WTC11 (cell line): Measurements from ENCODE around the gene GUCD1. TPM values are rescaled to one million over a fixed set of nuclear protein-coding genes. Genes with fewer than 3 reads are reported as not detected.

Source experiments
- ATAC-seq: fragments of 200-7000 bp; cut with Tn5 transposase; 2 replicates; pipeline ENCODE4 v1.10.0; 2021; ENCODE audit warnings: mild to moderate bottlenecking, moderate library complexity
- CTCF ChIA-PET: fragments of 300-600 bp; sonication (Branson Sonifier 250); formaldehyde crosslinking; loops from one replicate; lab custom pipeline; 2021; ENCODE audit warnings: antibody characterized with exemption; lab: Charles Lee
- POLR2A ChIA-PET: fragments of 350-600 bp; sonication (Branson Sonifier 250); formaldehyde crosslinking; loops from one replicate; lab custom pipeline; 2021; ENCODE audit warnings: antibody characterized with exemption; lab: Charles Lee
- DNase-seq: peaks from one replicate; pipeline ENCODE4 v3.0.0; 2021; ENCODE audit warnings: low spot score
- H3K27ac Mint-ChIP-seq: 2 replicates; pipeline ENCODE4 v1.8.0; 2021; ENCODE audit warnings: mixed read lengths
- H3K27me3 Mint-ChIP-seq: 2 replicates; pipeline ENCODE4 v1.8.0; 2021; ENCODE audit warnings: low read depth, mild to moderate bottlenecking, moderate library complexity, mixed read lengths
- H3K36me3 Mint-ChIP-seq: 2 replicates; pipeline ENCODE4 v1.8.0; 2021; ENCODE audit warnings: mixed read lengths
- H3K4me1 Mint-ChIP-seq: 2 replicates; pipeline ENCODE4 v1.8.0; 2022; ENCODE audit warnings: mixed read lengths
- H3K4me3 Mint-ChIP-seq: 2 replicates; pipeline ENCODE4 v1.8.0; 2021; ENCODE audit warnings: mild to moderate bottlenecking, moderate library complexity, mixed read lengths
- H3K9me3 Mint-ChIP-seq: 2 replicates; pipeline ENCODE4 v1.8.0; 2021; ENCODE audit warnings: mixed read lengths
- AFF4 ChIP-seq: sonication (generic); formaldehyde crosslinking; IDR thresholded peaks from 2 replicates; pipeline ENCODE4 v1.8.1; 2023; ENCODE audit warnings: mild to moderate bottlenecking, missing genetic modification reagents, borderline replicate concordance
- AR ChIP-seq: fragments of 250-450 bp; sonication (Bioruptor Pico); IDR thresholded peaks from 2 replicates; pipeline ENCODE4 v1.9.0; 2021; ENCODE audit warnings: mild to moderate bottlenecking
- ATF6 ChIP-seq: sonication (generic); formaldehyde crosslinking; IDR thresholded peaks from 2 replicates; pipeline ENCODE4 v1.8.1; 2023; ENCODE audit warnings: mild to moderate bottlenecking, missing genetic modification reagents
- CBFB ChIP-seq: sonication (generic); formaldehyde crosslinking; IDR thresholded peaks from 2 replicates; pipeline ENCODE4 v1.8.1; 2022; ENCODE audit warnings: mild to moderate bottlenecking, low read depth, missing genetic modification reagents
- FOXP1 ChIP-seq: sonication (generic); formaldehyde crosslinking; IDR thresholded peaks from 2 replicates; pipeline ENCODE4 v1.8.0; 2022; ENCODE audit warnings: missing genetic modification reagents, mild to moderate bottlenecking, moderate library complexity, borderline replicate concordance
- GRHL2 ChIP-seq: fragments of 250-450 bp; sonication (Bioruptor Pico); IDR thresholded peaks from 2 replicates; pipeline ENCODE4 v1.8.0; 2022; ENCODE audit warnings: mild to moderate bottlenecking, moderate library complexity; ENCODE audit not compliant: insufficient replicate concordance, severe bottlenecking
- RORB ChIP-seq: fragments of 250-450 bp; sonication (Bioruptor Pico); IDR thresholded peaks from 2 replicates; pipeline ENCODE4 v1.9.0; 2021; ENCODE audit warnings: mild to moderate bottlenecking
- SMAD3 ChIP-seq: sonication (generic); formaldehyde crosslinking; IDR thresholded peaks from 2 replicates; pipeline ENCODE4 v1.8.0; 2022; ENCODE audit warnings: missing genetic modification reagents, mild to moderate bottlenecking, borderline replicate concordance
- TCF7 ChIP-seq: sonication (generic); formaldehyde crosslinking; IDR thresholded peaks from 2 replicates; pipeline ENCODE4 v1.8.0; 2022; ENCODE audit warnings: mild to moderate bottlenecking, low read depth, missing genetic modification reagents, moderate library complexity
- ZBTB21 ChIP-seq: sonication (generic); formaldehyde crosslinking; IDR thresholded peaks from 2 replicates; pipeline ENCODE4 v1.8.1; 2023; ENCODE audit warnings: mild to moderate bottlenecking, missing genetic modification reagents, borderline replicate concordance
- ZNF219 ChIP-seq: sonication (generic); formaldehyde crosslinking; IDR thresholded peaks from 2 replicates; pipeline ENCODE4 v1.8.0; 2023; ENCODE audit warnings: missing genetic modification reagents, mild to moderate bottlenecking, borderline replicate concordance
- ZNF423 ChIP-seq: fragments of 250-450 bp; sonication (Bioruptor Pico); IDR thresholded peaks from 2 replicates; pipeline ENCODE4 v2.1.2; 2022; ENCODE audit warnings: mild to moderate bottlenecking, moderate library complexity
- ZNF512 ChIP-seq: sonication (generic); formaldehyde crosslinking; IDR thresholded peaks from 2 replicates; pipeline ENCODE4 v1.8.1; 2022; ENCODE audit warnings: missing genetic modification reagents, borderline replicate concordance
- total RNA-seq: library from RNA; stranded (reverse); gene quantifications from 3 replicates; pipeline ENCODE4 v1.2.3, GENCODE V29; 2021
- TF ChIP-seq, protein P1 (sequence below): sonication (generic); formaldehyde crosslinking; conservative IDR thresholded peaks from 2 replicates; pipeline ENCODE4 v1.8.1; 2023; ENCODE audit warnings: mild to moderate bottlenecking, low read depth, missing genetic modification reagents, moderate library complexity
- TF ChIP-seq, protein P2 (sequence below): sonication (generic); formaldehyde crosslinking; IDR thresholded peaks from 2 replicates; pipeline ENCODE4 v1.8.1; 2022; ENCODE audit warnings: mild to moderate bottlenecking, missing genetic modification reagents, moderate library complexity, borderline replicate concordance
- TF ChIP-seq, protein P3 (sequence below): sonication (generic); formaldehyde crosslinking; IDR thresholded peaks from 2 replicates; pipeline ENCODE4 v1.8.0; 2022; ENCODE audit warnings: mild to moderate bottlenecking, missing genetic modification reagents

GUCD1 gene
- total RNA-seq, 1 experiment from 2014 or later, result 105 TPM

- H3K4me3 Mint-ChIP-seq, result no peak overlapping the region
- POLR2A ChIA-PET, result no interaction called here
- 0 out of 2 replicates have a peak overlapping the region, but pooled peaks have one; percentile 20 for H3K27ac Mint-ChIP-seq
- TF ChIP-seq TCF7 (CRISPR knock-in tag) (no peak), ZNF423 (CRISPR knock-in tag) (0 out of 2 replicates have a peak, but pooled peaks have one; percentile 15)
- TF ChIP-seq, all 79 proteins: peak for 1
- no peak for DNase-seq
- peaks cover 5% of the 10 kb centered on the region for H3K4me1 Mint-ChIP-seq
- peak; percentile 21; the same call in 1 of the 2 replicates for ATAC-seq
- H3K9me3 Mint-ChIP-seq, result no peaks in the 10 kb centered on the region
- CTCF ChIA-PET, result interaction anchor here (0.6 to 12.0 kb wide), 3 partner anchors 9 to 75 kb away, joined by 3 to 271 read pairs (median 3); partner anchors contain the start of gene ADORA2A
- H3K36me3 Mint-ChIP-seq, result no peaks in the 10 kb centered on the region
- peaks cover 26% of the 10 kb centered on the region for H3K27me3 Mint-ChIP-seq
Observed at GRCh38 chr22:24500277-24500820, 54.6 kb downstream of the GUCD1 start.

GRCh38 chr22:24499706-24500276 lies 55.1 kb downstream of the GUCD1 start:
- Mint-ChIP-seq H3K36me3 (no peaks in the 10 kb centered on the region; the same call in 1 of the 2 replicates), H3K27ac (no peak overlapping the region), H3K4me1 (peaks cover 5% of the 10 kb centered on the region), H3K27me3 (peaks cover 32% of the 10 kb centered on the region), H3K4me3 (no peak overlapping the region), H3K9me3 (peaks cover 5% of the 10 kb centered on the region; the same call in 1 of the 2 replicates)
- no peak for DNase-seq
- POLR2A ChIA-PET, result no interaction called here
- CTCF ChIA-PET, result interaction anchor here (0.6 to 12.0 kb wide), 3 partner anchors 10 to 75 kb away, joined by 3 to 271 read pairs (median 3); partner anchors contain the start of gene ADORA2A
- ATAC-seq, result no peak
- TF ChIP-seq FOXP1 (CRISPR knock-in tag), result no peak
- no peak for TF ChIP-seq ZNF512 (CRISPR knock-in tag)
- TF ChIP-seq ZNF219 (CRISPR knock-in tag), result no peak
- TF ChIP-seq, protein P1, sequence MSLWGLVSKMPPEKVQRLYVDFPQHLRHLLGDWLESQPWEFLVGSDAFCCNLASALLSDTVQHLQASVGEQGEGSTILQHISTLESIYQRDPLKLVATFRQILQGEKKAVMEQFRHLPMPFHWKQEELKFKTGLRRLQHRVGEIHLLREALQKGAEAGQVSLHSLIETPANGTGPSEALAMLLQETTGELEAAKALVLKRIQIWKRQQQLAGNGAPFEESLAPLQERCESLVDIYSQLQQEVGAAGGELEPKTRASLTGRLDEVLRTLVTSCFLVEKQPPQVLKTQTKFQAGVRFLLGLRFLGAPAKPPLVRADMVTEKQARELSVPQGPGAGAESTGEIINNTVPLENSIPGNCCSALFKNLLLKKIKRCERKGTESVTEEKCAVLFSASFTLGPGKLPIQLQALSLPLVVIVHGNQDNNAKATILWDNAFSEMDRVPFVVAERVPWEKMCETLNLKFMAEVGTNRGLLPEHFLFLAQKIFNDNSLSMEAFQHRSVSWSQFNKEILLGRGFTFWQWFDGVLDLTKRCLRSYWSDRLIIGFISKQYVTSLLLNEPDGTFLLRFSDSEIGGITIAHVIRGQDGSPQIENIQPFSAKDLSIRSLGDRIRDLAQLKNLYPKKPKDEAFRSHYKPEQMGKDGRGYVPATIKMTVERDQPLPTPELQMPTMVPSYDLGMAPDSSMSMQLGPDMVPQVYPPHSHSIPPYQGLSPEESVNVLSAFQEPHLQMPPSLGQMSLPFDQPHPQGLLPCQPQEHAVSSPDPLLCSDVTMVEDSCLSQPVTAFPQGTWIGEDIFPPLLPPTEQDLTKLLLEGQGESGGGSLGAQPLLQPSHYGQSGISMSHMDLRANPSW, result no peak
- TF ChIP-seq, protein P2, sequence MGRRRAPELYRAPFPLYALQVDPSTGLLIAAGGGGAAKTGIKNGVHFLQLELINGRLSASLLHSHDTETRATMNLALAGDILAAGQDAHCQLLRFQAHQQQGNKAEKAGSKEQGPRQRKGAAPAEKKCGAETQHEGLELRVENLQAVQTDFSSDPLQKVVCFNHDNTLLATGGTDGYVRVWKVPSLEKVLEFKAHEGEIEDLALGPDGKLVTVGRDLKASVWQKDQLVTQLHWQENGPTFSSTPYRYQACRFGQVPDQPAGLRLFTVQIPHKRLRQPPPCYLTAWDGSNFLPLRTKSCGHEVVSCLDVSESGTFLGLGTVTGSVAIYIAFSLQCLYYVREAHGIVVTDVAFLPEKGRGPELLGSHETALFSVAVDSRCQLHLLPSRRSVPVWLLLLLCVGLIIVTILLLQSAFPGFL, result no peak
- TF ChIP-seq RORB (CRISPR knock-in tag), result no peak
- no peak for TF ChIP-seq AR (CRISPR knock-in tag)
- no peak for TF ChIP-seq SMAD3 (CRISPR knock-in tag)
- TF ChIP-seq ATF6 (CRISPR knock-in tag), result no peak
- no peak for TF ChIP-seq CBFB (CRISPR knock-in tag)
- no peak for TF ChIP-seq AFF4 (CRISPR knock-in tag)
- TF ChIP-seq GRHL2 (CRISPR knock-in tag), result no peak
- TF ChIP-seq, protein P3, sequence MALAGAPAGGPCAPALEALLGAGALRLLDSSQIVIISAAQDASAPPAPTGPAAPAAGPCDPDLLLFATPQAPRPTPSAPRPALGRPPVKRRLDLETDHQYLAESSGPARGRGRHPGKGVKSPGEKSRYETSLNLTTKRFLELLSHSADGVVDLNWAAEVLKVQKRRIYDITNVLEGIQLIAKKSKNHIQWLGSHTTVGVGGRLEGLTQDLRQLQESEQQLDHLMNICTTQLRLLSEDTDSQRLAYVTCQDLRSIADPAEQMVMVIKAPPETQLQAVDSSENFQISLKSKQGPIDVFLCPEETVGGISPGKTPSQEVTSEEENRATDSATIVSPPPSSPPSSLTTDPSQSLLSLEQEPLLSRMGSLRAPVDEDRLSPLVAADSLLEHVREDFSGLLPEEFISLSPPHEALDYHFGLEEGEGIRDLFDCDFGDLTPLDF (CRISPR knock-in tag), result no peak
- no peak for TF ChIP-seq ZBTB21 (CRISPR knock-in tag)
